DLD1 (cell line): Measurements from ENCODE around the gene MS4A10.
"Not testable (repeated sequence)": the region's sequence is repeated elsewhere in the genome, so short reads cannot be mapped to it uniquely, and the experiment has no call there.

ENCODE experiments used
- in situ Hi-C: cut with HindIII; loops from 2 replicates; pipeline ENCODE4 v1.10.0; 2017; ENCODE audit warnings: low sequenced_read_pairs

MS4A10 gene

DNA sequence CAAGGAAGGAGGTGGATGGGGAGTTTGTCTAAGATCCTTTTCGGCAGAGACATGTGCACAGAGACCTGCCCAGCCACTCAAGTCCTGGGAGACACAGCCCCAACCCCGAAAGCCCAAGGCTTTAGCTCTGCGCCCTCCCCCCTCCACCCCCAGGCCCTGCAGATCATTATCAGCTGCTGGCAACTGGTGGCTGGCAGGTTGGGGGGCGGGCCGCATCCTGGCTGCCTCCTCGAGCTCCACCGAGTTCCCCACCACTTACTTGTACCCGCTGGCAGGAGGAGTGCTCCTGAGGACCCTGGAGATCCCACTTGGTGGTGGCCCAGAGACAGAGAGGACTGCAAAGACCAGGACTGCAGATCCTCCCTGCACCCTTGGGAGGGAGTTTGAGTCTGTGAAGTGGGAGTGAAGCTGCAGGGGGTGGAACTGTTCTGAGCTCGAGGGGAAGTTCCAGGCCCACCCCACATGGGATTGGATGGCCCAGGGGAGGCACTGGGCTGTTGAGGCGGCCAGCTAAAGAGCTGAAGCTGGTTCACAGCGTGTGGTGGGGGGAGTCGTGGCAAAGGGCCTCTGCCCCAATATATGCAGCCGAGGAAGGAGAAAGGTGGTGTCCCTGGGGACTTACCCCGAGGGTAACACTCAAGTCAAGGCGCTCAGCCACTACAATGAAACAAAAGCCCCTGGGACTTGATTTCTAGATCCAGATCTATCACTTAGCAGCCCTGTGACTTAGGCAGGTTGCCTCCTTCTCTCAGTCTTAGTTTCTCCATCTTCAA is 36.9 kb downstream of the MS4A10 start:
- in situ Hi-C loops: no loop called here

DNA sequence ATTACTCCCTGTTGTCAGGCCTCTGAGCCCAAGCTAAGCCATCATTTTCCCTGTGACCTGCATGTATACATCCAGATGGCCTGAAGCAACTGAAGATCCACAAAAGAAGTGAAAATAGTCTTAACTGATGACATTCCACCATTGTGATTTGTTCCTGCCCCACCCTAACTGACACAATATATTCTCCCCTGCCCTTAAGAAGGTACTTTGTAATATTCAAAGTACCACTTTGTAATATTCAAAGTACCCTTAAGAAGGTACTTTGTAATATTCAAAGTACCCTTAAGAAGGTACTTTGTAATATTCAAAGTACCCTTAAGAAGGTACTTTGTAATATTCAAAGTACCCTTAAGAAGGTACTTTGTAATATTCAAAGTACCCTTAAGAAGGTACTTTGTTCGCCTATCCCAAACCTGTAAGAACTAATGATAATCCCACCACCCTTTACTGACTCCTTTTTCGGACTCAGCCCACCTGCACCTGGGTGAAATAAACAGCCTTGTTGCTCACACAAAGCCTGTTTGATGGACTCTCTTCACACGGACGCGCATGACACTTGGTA is 38.7 kb downstream of the MS4A10 start:
- in situ Hi-C loops: not testable (repeated sequence)

DNA sequence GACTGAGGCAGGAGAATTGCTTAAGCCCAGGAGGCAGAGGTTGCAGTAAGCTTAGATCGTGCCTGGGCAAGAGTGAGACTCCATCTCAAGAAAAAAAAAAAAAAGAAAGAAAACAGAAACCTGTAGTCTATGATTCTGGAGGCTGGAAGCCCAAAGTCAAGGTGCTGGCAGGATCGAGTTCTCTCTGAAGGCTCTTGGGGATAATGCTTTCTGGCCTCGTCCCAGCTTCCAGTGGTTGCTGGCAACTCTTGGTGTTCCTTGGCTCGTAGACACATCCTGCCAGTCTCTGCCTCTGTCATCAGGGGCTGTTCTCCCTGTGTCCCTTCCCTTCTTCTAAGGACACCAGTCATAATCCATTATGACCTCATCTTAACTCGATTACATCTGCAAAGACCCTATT is 40.0 kb downstream of the MS4A10 start:
- in situ Hi-C loops: no loop called here

DNA sequence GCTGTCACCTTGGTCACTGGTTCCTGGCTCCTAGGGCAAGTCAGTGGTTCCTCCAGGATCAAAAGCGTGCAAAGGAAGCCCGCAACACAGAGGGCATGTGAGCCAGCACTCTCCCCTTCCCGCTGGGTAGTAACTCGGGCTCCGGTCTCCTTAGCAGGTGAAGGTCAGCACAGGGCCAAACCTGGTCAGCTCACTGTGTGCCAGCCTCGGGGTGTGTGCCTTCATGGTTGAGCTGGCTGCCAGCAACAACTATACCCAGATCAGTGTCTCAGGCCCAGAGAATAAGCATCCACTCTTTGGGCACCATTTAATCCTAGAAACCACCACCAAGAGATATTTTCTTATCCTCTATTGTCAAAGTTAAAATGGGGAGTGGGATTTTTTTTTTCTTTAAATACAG is 40.7 kb downstream of the MS4A10 start:
- in situ Hi-C loops: no loop called here

DNA sequence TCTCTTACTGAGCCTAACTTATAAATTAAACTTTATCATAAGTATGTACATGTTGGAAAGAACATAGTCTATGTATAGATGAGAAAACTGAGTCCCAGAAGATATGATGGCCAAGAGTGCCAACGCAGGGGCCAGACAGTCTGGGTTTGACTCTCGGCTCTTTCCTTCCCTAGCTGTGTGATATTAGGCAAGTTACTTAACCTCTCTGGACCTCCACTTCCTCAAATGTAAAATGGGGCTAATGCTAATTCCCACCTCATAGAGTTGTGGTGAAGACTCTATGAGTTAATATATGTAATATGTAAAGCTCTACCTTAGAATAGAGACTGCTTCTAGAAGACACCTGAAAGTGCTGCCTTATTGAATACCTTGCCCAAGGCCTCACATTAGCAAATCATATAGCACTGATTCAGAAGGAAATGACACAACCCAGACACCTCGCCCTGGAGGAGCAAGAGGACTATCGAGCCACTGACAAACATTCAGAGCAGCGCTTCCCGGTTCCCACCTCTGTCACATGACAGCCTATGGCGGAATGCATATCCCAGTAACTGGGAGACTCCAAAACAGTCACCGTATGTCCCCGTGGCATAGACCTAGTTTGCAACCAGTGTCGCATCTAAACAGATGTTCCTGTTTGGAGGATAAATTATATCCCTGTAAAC is 45.5 kb downstream of the MS4A10 start:
- in situ Hi-C loops: no loop called here

DNA sequence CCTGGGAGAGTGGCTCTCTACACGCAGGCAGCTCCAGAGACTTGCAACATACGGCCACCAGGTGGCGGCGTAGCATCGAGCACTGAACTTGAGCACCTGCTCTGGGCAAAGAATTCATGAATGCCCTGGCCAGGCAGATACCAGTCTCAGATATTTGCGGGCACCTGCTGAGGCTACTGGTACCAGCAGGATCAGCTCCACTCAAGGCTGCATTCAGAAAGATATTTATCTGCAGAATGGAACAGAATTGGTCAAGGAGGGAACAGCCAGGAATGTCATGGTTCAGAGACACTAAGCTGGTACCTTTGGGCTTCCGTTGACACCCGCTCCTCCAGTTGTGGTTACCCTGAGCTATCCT is 46.0 kb downstream of the MS4A10 start:
- in situ Hi-C loops: no loop called here

DNA sequence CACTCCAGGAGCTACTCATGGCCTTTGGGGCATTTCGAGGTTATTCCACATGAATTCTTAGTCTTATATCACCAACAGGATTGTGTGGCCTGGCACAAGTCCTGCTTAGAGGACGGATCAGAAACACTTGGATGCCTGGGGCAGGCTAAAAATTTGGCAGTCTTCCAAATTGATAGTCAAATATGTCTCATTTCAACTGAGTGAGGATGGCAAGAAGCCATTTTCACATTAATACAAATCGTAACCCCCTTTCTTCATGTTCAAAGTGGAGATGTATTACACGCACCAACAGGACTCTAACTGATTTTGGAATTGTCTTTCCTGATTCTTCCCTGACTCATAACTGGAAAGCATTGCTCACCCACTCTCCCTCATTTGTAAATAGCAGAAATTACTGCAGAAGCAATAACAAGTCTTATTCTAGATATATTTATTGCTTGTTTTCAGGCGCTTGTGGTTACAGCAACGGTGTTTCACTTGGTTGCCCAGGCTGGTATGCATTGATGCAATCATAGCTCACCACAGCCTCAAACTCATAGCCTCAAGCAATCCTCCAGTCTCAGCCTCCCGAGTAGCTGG is 46.5 kb downstream of the MS4A10 start:
- in situ Hi-C loops: no loop called here

DNA sequence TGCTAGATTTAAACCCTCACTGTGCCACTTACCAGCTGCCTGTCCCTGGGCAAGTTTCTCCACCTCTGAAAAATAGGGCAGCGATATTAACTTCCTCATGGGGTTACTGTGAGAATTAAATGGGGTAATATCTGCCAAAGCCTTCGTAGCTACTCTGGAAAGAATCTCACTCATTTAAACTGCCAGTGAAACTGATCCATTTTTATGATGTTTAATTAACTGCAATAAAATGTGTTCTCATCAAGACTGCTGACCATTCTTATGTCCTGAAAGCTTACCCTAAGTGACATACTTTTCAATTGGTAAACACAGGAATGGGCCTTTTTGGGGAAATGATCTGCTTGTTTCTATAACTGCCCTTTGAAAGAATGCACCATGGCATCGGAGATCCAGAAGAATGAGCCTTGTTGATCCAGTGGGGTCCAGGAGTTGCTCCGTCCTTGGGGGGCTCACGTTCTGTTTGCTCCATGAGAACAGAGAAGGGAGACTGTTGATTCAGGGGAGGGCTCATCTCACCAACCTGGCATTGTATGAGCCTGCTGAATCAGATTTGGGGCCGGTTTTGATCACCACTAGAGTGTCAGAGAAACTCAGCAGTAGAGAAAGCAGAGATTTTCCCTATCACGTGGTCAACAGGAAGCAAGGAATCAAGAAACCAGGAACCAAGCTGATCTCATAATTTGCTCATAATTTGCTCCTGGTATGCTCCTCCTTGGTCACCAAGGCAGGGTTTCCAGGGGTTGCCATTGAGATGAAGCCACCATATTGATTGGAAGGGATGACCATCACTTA is 49.8 kb downstream of the MS4A10 start:
- in situ Hi-C loops: no loop called here

DNA sequence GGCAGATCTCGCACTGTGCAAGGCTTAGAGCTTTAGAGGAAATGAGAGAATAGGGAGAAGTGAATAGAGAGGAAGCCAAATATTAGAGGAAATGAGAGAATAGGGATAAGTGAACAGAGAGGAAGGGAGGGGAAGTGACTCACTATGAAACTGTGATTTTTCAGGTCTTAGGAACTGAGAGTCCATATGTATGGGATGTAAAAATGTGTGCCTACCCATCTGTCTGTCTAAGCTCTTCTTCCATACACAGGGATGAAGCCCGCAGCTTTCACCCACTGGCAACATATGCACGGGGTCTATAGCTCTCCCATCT is 50.4 kb downstream of the MS4A10 start:
- in situ Hi-C loops: no loop called here

DNA sequence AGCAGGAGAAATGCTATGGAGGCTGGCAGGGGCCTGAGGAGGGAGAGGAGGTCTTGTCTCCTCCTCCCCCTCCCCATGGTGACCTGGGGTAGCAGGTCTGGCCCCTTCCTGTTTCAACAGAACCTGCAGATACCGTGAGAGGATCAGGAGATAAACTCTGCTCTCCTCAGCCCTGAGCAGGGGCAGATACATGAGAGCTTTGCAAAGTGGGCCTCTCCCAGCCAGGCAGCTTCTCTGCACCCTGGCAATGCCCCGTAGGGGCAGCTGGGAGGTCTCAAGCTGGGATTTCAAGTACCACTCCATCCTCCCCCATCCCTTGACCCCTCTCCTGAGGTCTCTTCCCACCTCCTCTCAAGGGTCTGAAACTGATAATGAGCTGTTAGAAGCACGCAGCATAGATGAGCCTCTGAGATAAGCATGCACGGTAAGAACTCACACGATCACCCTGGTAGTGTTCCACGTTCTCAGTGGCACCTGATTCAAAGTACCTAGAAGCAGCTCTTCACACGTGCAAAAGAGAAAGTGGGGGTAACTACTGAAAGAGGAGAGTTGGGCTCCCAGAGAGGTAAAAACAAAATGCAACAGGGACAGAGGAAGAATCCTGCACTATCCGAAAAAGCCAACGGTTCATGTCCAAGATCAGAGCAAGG is 51.9 kb downstream of the MS4A10 start:
- in situ Hi-C loops: no loop called here

DNA sequence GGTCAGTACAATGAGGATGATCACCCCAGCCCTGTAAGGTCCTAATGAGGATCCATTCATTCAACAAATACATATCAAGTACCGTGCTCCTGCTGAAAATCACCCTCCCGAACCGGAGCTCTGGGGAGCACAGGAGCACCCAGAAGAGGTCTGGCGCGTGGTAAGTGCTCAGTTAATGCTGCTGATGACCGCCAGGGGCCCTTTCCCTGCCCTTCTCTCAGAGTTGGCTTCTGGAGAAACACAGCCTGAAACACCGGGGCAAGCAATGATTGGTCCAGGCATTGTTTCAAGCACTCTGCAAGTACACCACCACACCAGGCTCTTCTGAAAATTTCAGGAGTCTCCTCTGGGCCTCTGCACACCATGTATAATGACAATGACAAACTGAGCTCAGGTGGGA is 53.0 kb downstream of the MS4A10 start:
- in situ Hi-C loops: no loop called here

DNA sequence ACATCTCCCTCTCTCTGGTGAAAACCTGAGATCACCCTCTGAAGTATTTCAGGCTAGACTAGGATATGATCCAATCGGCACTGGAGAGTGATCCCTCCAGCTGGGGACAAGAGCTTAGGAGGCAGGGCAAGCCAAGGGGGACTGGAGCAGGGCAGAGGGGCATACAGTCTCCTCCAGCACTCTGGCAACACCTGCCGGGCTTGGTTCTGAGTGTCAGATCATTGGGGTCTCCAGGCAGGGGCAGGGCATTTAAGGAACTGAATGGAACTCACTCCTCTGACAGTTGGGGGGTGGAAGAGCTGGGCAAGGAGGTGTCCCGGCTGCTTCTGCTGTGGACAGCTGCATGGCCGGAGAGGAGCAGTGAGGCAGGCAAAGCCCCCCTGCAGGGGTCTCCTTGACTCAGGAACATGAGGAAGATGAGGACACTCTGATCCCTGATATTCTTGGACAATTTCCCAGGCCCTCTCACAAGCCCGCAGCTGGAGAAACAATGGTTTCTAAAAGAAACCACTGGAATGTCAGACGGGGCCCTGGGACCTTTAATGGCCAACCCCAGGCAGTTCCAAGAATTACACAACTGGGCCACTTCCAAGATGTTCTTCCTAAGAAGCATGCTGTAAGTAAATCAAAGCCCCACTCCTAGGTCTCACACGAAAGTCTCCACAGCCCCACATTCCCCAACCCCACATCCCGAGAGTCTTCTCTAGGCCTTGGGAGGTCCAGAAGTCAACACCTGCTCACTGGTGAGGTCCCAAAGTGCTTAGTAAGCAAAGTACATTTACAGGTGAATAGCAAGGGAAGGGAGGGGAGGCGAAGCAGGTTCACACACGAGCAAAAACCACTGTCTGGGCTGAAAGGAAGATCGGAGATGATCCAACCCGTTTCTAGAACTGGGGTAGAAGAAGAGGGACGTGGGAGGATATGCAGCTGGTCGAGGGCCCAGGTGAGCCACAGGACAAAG is 55.6 kb downstream of the MS4A10 start:
- in situ Hi-C loops: no loop called here

DNA sequence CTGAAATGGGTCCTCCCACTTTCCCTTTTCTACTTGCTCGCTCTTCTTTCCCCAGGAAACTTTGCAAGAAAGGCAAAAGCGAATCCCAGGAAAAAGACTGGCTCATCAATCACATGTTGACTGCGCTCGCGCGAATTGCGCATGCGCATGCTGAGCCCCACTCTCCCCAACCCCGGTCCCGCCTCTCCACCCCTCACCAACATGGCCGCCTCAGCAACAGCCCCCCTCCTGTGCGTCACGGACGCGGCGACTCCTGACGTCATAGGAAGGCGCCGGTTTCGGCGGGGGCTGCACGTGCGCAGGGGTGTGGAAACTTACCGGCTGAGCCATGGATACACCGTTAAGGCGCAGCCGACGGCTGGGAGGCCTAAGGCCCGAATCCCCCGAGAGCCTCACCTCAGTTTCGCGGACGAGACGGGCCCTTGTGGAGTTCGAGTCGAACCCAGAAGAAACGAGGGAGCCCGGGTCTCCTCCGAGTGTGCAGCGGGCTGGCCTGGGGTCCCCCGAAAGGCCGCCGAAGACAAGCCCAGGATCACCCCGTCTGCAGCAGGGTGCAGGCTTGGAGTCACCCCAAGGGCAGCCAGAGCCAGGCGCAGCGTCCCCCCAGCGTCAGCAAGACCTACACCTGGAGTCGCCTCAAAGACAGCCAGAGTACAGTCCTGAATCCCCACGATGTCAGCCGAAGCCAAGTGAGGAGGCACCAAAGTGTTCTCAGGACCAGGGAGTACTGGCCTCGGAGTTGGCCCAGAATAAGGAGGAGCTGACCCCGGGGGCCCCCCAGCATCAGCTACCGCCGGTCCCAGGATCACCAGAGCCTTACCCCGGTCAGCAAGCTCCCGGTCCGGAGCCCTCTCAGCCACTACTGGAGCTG is 56.9 kb downstream of the MS4A10 start, which contains the start of gene CCDC86:
Gene CCDC86 (plus strand): TSS at position 317 of the 871 bp plus-strand sequence. CDS start 12 bp downstream, at position 329.
- in situ Hi-C loops: no loop called here

DNA sequence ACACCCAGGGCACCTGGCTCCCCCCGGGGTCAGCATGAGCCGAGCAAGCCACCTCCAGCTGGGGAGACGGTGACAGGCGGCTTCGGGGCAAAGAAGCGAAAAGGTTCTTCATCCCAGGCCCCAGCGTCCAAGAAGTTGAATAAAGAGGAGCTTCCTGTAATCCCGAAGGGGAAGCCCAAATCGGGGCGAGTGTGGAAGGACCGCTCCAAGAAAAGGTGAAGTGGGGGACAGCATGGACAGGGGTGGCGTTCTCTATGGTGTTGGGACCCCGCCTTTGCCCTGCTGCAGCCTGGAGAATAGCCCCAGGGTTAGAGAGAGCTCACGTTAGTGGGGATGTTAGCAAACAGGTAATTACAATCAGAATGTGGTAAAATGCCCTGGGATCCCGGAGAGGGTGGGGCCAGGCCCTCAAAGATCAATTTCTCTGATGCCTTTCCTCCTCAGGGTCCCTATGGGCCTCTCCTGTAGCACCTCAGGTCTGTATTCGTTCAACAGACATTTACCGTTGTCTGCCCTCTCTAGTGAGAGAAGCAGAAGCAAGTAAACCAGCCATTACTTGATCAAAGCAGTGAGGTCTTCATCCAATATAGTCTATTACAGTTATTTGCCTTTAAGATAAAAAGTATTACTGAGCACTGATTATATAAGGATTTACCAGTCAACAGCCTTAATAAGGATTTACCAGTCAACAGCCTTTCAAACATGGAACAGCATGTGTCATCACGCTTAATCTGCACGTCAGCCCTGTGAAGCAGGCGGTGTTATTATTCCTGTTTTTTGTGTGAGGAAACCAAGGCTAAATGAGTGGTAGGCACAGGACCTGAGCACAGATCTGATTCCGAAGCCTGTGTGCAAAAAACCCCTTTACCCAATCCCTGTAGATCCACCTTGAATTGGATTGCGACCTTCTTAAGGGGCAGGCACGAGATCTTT is 57.8 kb downstream of the MS4A10 start:
- in situ Hi-C loops: no loop called here

DNA sequence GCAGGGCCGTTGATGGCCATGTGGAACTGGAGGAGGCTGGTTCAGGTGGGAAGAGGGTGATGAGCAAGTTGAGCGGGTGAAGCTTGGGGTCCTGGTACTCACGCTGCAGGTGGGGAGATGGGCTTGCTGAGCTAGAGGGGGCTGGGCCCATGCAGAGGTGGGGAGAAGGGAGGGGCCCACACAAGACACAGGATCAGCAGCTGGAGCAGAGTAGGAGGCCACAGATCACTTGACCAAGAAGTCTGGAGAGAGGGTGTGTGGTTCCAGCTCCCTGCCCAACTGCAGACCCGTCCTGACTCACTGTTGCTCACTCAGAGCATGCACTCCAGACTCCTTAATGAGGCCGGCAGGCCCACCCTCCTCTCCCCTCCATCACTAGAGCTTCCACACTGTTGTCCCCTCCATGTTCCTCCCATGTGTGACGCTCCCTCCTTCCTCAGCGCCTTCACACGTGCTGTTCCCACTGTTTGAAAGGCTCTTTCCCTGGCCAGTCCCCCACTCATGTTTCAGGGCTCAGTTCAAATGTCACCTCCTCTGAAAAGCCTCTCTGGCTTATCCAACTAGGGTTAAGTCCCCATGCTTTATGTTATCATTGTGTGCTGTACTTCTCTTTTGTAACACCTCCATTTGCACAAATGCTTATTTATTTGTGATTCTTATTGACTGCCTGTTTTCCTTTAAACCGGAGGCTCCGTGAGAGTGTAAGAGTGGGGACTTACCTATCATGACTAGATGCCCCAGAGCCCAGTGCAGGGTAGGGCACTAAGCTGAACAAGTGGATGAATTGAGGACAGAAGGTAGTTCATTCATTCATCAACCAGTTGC is 59.1 kb downstream of the MS4A10 start:
- in situ Hi-C loops: no loop called here

DNA sequence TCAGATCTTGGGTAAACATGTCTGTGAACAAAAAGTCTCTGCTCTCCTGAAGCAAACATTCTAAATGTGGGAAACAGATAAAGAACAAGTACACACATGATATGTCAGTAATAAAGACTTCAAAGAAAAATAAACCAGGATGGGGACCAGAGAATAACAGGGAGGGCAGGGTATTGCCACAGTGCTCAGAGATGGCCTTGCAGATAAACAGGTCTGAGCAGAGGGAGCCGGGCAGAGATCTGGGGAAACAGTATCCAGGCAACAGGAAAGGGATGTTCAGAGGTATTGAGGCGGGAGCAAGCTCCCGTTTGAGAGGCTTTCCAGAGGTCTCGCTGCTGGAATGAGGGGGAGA is 59.7 kb downstream of the MS4A10 start:
- in situ Hi-C loops: no loop called here

DNA sequence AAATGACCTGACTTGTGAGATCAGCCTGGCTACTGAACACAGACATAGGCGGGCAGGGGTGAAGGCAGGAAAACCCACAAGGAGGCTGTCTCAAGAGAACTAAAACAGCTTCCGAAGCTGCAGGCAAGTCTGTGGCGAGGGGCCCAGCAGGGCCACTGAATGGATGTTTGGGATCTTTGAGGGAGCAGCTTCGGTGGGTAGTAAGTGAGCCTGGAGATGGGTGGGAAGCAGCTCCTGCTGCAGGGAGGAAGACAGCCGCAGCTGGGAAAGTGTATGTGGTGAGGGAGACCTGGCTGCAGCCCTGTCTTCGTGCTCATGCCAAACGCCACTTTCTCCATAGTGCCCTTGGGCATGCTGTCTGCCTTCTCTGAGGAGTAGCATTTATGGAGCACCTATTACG is 60.2 kb downstream of the MS4A10 start:
- in situ Hi-C loops: no loop called here
